ENCODE data around the gene HCAR2. TPM values are rescaled to one million over a fixed set of nuclear protein-coding genes. Genes with fewer than 3 reads are reported as not detected.
A peak's percentile ranks its signal among the peaks of the same experiment; 100 is the strongest.
"Not testable (repeated sequence)": the region's sequence is repeated elsewhere in the genome, so short reads cannot be mapped to it uniquely, and the experiment has no call there.

HCAR2 gene
- total RNA-seq: not detected

DNA sequence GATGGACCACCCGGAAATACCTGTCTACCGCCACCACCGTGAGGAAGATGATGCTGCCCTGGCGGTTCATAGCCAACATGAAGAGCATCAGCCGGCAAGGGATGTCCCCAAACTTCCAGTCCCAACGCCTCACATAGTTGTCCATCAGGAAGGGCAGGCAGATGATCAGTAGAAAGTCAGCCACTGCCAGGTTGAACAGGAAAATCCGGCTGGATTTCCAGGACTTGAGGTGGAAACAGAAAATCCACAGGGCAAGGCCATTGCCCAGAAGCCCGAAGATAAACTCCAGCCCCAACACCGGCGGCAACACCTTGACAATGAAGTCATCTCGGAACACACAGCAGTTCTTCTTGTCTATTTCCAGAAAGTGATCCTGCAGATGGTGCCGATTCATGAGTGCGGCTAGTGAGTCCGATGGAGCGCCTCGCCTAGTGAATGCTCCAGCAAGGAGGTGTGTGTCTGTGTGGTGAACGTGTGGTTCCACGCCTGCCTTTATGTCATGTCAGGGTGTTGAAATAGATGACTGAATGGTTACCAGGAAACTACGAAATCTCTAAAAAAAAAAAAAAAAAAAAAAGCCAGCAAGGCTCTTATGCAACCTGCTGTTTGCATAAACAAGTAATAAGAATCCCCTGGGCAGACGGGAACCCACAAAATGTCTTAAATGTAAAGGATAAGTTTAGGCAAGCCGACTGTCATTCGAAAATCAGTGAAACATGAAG, at the start of gene HCAR2:
HCAR2 (minus strand) TSS at position 468 of the 722 bp plus-strand sequence; CDS start at position 394, 74 bp downstream.
- H3K27ac ChIP-seq; H3K4me3 ChIP-seq (replicated peaks in 1 of 3); intact Hi-C loops (cut with DNase I); H3K36me3 ChIP-seq; H3K27me3 ChIP-seq; DNase-seq; H3K9me3 ChIP-seq: not testable (repeated sequence)
- WGBS, 2 donors: 78 to 89% methylated on average over 13 to 22 of the region's 22 CpGs
- H3K4me1 ChIP-seq: peaks cover 7 to 13% of the 10 kb centered on the region in 2 donors

DNA sequence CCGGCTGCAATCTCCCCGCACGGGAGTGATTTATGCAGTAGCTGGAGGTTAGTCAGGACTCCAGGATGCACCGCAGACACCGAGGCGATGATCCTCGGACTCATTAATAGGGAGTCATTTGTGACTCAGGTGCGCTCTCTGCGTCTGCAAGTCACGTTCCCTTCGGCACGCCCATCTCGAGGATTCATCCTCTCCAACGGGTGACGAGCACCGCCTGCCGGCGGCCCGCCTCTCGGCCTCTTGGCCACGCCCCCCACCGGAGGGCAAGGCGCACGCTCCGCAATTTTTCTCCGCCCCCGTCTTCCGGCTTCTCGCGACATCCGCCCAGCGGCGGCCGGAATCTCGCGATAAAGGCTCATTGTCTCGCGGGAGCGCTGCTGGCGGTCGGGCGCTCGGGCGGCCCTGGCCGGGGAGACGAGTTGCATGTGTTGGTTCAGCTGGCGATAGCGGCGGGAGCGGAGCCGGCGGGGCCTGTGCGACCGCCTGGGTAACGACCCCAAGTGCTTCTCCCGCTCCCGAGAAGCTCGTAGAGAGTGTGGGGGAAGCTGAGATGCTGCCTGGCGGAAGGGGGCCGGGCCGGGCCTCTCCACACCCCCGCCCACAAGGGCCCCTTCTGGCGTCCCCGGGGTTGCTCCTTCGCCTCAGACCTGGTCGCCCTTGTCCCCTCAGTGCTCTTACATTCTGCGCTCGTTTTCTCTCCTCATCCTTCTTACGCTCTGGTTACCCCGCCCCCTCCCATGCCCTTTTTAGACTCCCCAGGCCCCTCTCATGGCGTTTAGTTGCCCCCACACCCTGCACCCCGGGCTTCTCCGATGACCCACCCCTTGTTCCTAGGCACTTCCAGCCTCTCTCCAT, 49.5 kb upstream of the HCAR2 start, which contains the start of gene DENR:
DENR (plus strand) TSS at position 361 of the 855 bp plus-strand sequence. CDS start 878 bp downstream, outside the sequence.
- TF ChIP-seq POLR2A (IDR thresholded peaks at IDR 0.05) (peak; percentile 18 to 77), CTCF (IDR thresholded peaks at IDR 0.05) (peak; percentile 40 to 99 (median 84))
- DNase-seq: peak; percentile 98
- Histone ChIP-seq H3K4me1 (peaks cover 8 to 19% of the 10 kb centered on the region in 2 donors), H3K4me3 (replicated peaks in 1 of 3) (peak within 1 kb of the TSS; percentile 41 to 85 (median 61)), H3K27me3 (no peaks in the 10 kb centered on the region), H3K9me3 (no peaks in the 10 kb centered on the region), H3K27ac (peak within 1 kb of the TSS in 2 of 3 donors; percentile 58 to 87), H3K36me3 (peaks cover 17 to 19% of the 10 kb centered on the region in 2 donors)
- WGBS, 2 donors: 0 to 1% methylated on average over 23 to 67 of the region's 73 CpGs
- intact Hi-C loops (cut with DNase I): loop anchor here (2.0 kb wide), 1 partner anchor 114 kb away; no protein-coding TSS in a partner anchor

DNA sequence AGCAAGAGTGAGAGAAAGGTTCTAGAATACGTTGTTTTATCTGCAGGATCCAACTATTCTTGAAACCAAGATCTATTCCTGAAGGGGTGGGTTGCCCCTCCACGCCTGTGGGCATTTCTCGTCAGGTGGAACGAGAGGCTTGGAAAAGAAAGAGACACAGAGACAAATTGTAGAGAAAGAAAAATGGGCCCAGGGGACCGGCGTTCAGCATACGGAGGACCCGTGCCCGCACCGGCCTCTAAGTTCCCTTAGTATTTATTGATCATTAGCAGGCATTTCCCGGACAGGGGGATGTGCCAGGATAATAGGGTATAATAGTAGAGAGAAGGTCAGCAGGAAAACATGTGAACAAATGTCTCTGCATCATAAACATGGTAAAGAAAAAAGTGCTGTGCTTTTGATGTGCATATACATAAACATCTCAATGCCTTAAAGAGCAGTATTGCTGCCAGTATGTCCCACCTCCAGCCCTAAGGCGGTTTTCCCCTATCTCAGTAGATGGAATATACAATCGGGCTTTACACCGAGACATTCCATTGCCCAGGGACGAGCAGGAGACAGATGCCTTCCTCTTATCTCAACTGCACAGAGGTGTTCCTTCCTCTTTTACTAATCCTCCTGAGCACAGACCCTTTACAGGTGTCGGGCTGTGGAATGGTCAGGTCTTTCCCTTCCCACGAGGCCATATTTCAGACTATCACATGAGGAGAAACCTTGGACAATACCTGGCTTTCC, 47.8 kb upstream of the HCAR2 start:
- H3K4me3 ChIP-seq (replicated peaks in 1 of 3); H3K27me3 ChIP-seq; H3K27ac ChIP-seq; intact Hi-C loops (cut with DNase I); DNase-seq; H3K9me3 ChIP-seq; H3K36me3 ChIP-seq: not testable (repeated sequence)
- peaks cover 8 to 19% of the 10 kb centered on the region in 2 donors for H3K4me1 ChIP-seq
- 84% methylated on average over 17 of the region's 17 CpGs for WGBS, 2 donors

GRCh38 chr12:122749569-122750332, 46.6 kb upstream of the HCAR2 start:
- WGBS, 2 donors: 72 to 76% methylated on average over 6 of the region's 6 CpGs
- DNase-seq: no peak
- no peak overlapping the region for H3K27ac ChIP-seq
- peaks cover 8 to 19% of the 10 kb centered on the region in 2 donors for H3K4me1 ChIP-seq
- H3K36me3 ChIP-seq: no peaks in the 10 kb centered on the region
- TF ChIP-seq POLR2A (IDR thresholded peaks at IDR 0.05): no peak
- TF ChIP-seq CTCF (IDR thresholded peaks at IDR 0.05): no peak
- no peak overlapping the region for H3K4me3 ChIP-seq (replicated peaks in 1 of 3)
- H3K27me3 ChIP-seq: no peaks in the 10 kb centered on the region
- intact Hi-C loops (cut with DNase I): no loop called here
- no peaks in the 10 kb centered on the region for H3K9me3 ChIP-seq

- whole genome bisulfite sequencing, 2 donors: 86 to 88% methylated on average over 9 of the region's 9 CpGs
- Histone ChIP-seq H3K27ac (no peak overlapping the region), H3K4me3 (replicated peaks in 1 of 3) (no peak overlapping the region), H3K36me3 (no peaks in the 10 kb centered on the region), H3K27me3 (no peaks in the 10 kb centered on the region), H3K4me1 (peaks cover 0 to 11% of the 10 kb centered on the region in 2 donors), H3K9me3 (no peaks in the 10 kb centered on the region)
- intact Hi-C loops (cut with DNase I): no loop called here
- TF ChIP-seq POLR2A (IDR thresholded peaks at IDR 0.05) (no peak), CTCF (IDR thresholded peaks at IDR 0.05) (no peak)
- DNase-seq: no peak
Measured at GRCh38 chr12:122747224-122748135, 44.3 kb upstream of the HCAR2 start.
